Right lung (tissue), 5 donors: ENCODE measurements around the gene FLCN. TPM values are rescaled to one million over a fixed set of nuclear protein-coding genes. Genes with fewer than 3 reads are reported as not detected.
"Not testable (repeated sequence)": the region's sequence is repeated elsewhere in the genome, so short reads cannot be mapped to it uniquely, and the experiment has no call there.

Experiments
- DNase-seq, 2 donors: peaks; one replicate each; pipeline ENCODE4 v3.0.0-alpha.2; 2013
- polyA plus RNA-seq, 5 donors: library from polyadenylated mRNA; unstranded; fragments of 120-200 nt; gene quantifications; one replicate each; pipeline versions ENCODE4 v1.2.1 to v1.2.3, GENCODE V29; 2013; ENCODE audit warnings: inconsistent platforms in 1 of 5, low replicate concordance in 1 of 5; ENCODE audit not compliant: insufficient read length in 5 of 5, insufficient read depth in 1 of 5

The FLCN gene
- polyA plus RNA-seq, 5 donors = 32.2 to 58.7 (median 41.4) TPM

- DNase-seq = no peak
Observed at GRCh38 chr17:17213775-17214174, 23.2 kb downstream of the FLCN start.

GRCh38 chr17:17207998-17208397 lies 29.0 kb downstream of the FLCN start:
- no peak for DNase-seq

GRCh38 chr17:17206913-17207335 lies 30.0 kb downstream of the FLCN start:
- DNase-seq = no peak

- peak; percentile 40 to 49 for DNase-seq
Observed at GRCh38 chr17:17206124-17206912, 30.6 kb downstream of the FLCN start, which contains the start of gene PLD6. TSS of gene PLD6 (minus strand) at chr17:17206333. CDS start at chr17:17206286, 47 bp downstream.

- DNase-seq = no peak
Observed at GRCh38 chr17:17205368-17206123, 31.4 kb downstream of the FLCN start.

GRCh38 chr17:17204635-17205231 lies 32.2 kb downstream of the FLCN start:
- DNase-seq = no peak

- DNase-seq = no peak
Observed at GRCh38 chr17:17204041-17204591, 32.9 kb downstream of the FLCN start.

GRCh38 chr17:17203173-17203730 lies 33.7 kb downstream of the FLCN start:
- DNase-seq = no peak

GRCh38 chr17:17201907-17202306 lies 35.1 kb downstream of the FLCN start:
- no peak for DNase-seq

GRCh38 chr17:17201271-17201670 lies 35.7 kb downstream of the FLCN start:
- DNase-seq = no peak

GRCh38 chr17:17200831-17201230 lies 36.1 kb downstream of the FLCN start:
- DNase-seq = peak in 1 of 2 donors; percentile 37

- DNase-seq = no peak
Observed at GRCh38 chr17:17200311-17200710, 36.7 kb downstream of the FLCN start.

- DNase-seq = no peak
Observed at GRCh38 chr17:17198281-17198680, 38.7 kb downstream of the FLCN start.

GRCh38 chr17:17196776-17197175 lies 40.2 kb downstream of the FLCN start:
- no peak for DNase-seq

GRCh38 chr17:17195466-17195865 lies 41.5 kb downstream of the FLCN start:
- DNase-seq = not testable (repeated sequence)

- no peak for DNase-seq
Observed at GRCh38 chr17:17191961-17192381, 45.0 kb downstream of the FLCN start.

GRCh38 chr17:17191346-17191792 lies 45.6 kb downstream of the FLCN start:
- no peak for DNase-seq

- no peak for DNase-seq
Observed at GRCh38 chr17:17190188-17190587, 46.8 kb downstream of the FLCN start.

GRCh38 chr17:17189559-17189958 lies 47.4 kb downstream of the FLCN start:
- DNase-seq = no peak

GRCh38 chr17:17188586-17188985 lies 48.4 kb downstream of the FLCN start:
- DNase-seq = no peak
